IMR-90 (cell line): ENCODE data around the gene DNAH6. TPM values are rescaled to one million over a fixed set of nuclear protein-coding genes. Genes with fewer than 3 reads are reported as not detected.

ENCODE experiments used
- ATAC-seq: fragments of 200-7000 bp; cut with Tn5 transposase; 2 replicates; pipeline ENCODE4 v1.9.1; 2020; ENCODE audit warnings: low read depth, mild to moderate bottlenecking, moderate library complexity
- BruUV-seq: library from RNA; stranded (reverse); fragments of 400-500 nt; replicated peaks from 2 replicates; lab custom pipeline; 2021; lab: Mats Ljungman, UMichigan
- CTCF ChIA-PET: fragments of 300-600 bp; formaldehyde crosslinking; extraction: SDS; loops from one replicate; lab custom pipeline; 2021; ENCODE audit warnings: antibody characterized with exemption; lab: Yijun Ruan, JAX
- POLR2A ChIA-PET: fragments of 300-600 bp; sonication (Branson Sonifier 250); formaldehyde crosslinking; loops from one replicate; lab custom pipeline; 2022; ENCODE audit warnings: antibody characterized with exemption; ENCODE audit not compliant: unreplicated experiment; lab: Charles Lee
- DNase-seq: peaks from one replicate; pipeline ENCODE4 v3.0.0; 2013
- H2AFZ ChIP-seq: replicated peaks from 2 replicates; pipeline ENCODE3; 2013; ENCODE audit warnings: low read length, mild to moderate bottlenecking; ENCODE audit not compliant: poor library complexity
- H2AK5ac ChIP-seq: 2 replicates; pipeline ENCODE4 v1.6.1; 2013; ENCODE audit warnings: low read depth, low read length, inconsistent platforms
- H2AK9ac ChIP-seq: replicated peaks from 2 replicates; pipeline ENCODE3; 2013; ENCODE audit warnings: mild to moderate bottlenecking, low read depth, low read length, moderate library complexity; ENCODE audit not compliant: poor library complexity
- H2BK120ac ChIP-seq: 2 replicates; pipeline ENCODE4 v1.6.1; 2013; ENCODE audit warnings: low read depth, low read length, inconsistent platforms
- H2BK15ac ChIP-seq: 3 replicates; pipeline ENCODE4 v1.6.1; 2013; ENCODE audit warnings: low read depth, low read length, inconsistent platforms
- H2BK20ac ChIP-seq: 2 replicates; pipeline ENCODE4 v1.6.1; 2013; ENCODE audit warnings: low read depth, mild to moderate bottlenecking, inconsistent platforms, low read length, moderate library complexity
- H2BK5ac ChIP-seq: 2 replicates; pipeline ENCODE4 v1.6.1; 2013; ENCODE audit warnings: mild to moderate bottlenecking, low read depth, low read length, inconsistent platforms; ENCODE audit not compliant: poor library complexity, severe bottlenecking
- H3K14ac ChIP-seq: replicated peaks from 2 replicates; pipeline ENCODE4 v1.6.1; 2013; ENCODE audit warnings: low read depth, low read length, inconsistent platforms
- H3K18ac ChIP-seq: 2 replicates; pipeline ENCODE4 v1.6.1; 2013; ENCODE audit warnings: low read depth, low read length, control low read depth
- H3K23ac ChIP-seq: 2 replicates; pipeline ENCODE4 v1.6.1; 2013; ENCODE audit warnings: low read depth, low read length, inconsistent platforms
- H3K27ac ChIP-seq: 2 replicates; pipeline ENCODE4 v1.5.1; 2013; ENCODE audit warnings: mild to moderate bottlenecking, control low read depth, low read length; ENCODE audit not compliant: insufficient read depth
- H3K27me3 ChIP-seq: 2 replicates; pipeline ENCODE4 v1.6.1; 2013; ENCODE audit warnings: low read length; ENCODE audit not compliant: control insufficient read depth, insufficient read depth
- H3K36me3 ChIP-seq: 2 replicates; pipeline ENCODE4 v1.6.1; 2013; ENCODE audit warnings: low read length, mixed read lengths; ENCODE audit not compliant: control insufficient read depth, insufficient read depth
- H3K4ac ChIP-seq: 2 replicates; pipeline ENCODE4 v1.6.1; 2013; ENCODE audit warnings: low read depth, low read length, inconsistent platforms
- H3K4me1 ChIP-seq: 2 replicates; pipeline ENCODE4 v1.6.1; 2013; ENCODE audit warnings: low read length, mixed read lengths; ENCODE audit not compliant: control insufficient read depth, insufficient read depth
- H3K4me2 ChIP-seq: 2 replicates; pipeline ENCODE4 v1.6.1; 2013; ENCODE audit warnings: low read depth, mild to moderate bottlenecking, control low read depth, low read length, moderate library complexity
- H3K4me3 ChIP-seq: 2 replicates; pipeline ENCODE4 v1.5.1; 2013; ENCODE audit warnings: low read depth, mild to moderate bottlenecking, control low read depth, low read length, moderate library complexity; ENCODE audit not compliant: insufficient read depth
- H3K56ac ChIP-seq: 2 replicates; pipeline ENCODE4 v1.6.1; 2013; ENCODE audit warnings: low read length, inconsistent platforms; ENCODE audit not compliant: insufficient read depth; ENCODE audit errors: extremely low read depth
- H3K79me1 ChIP-seq, 2 experiments: 2 replicates each; pipeline ENCODE4 v1.6.1; 2013; ENCODE audit warnings: low read length in 2 of 2, inconsistent platforms in 1 of 2, low read depth in 1 of 2
- H3K9ac ChIP-seq: 2 replicates; pipeline ENCODE4 v1.6.1; 2013; ENCODE audit warnings: low read depth, low read length, control low read depth
- H3K9me1 ChIP-seq: 2 replicates; pipeline ENCODE4 v1.6.1; 2013; ENCODE audit warnings: low read length, inconsistent platforms; ENCODE audit not compliant: insufficient read depth
- H3K9me3 ChIP-seq: 2 replicates; pipeline ENCODE4 v1.6.1; 2013; ENCODE audit warnings: low read length; ENCODE audit not compliant: control insufficient read depth, insufficient read depth
- H4K20me1 ChIP-seq: 2 replicates; pipeline ENCODE4 v1.6.1; 2013; ENCODE audit warnings: low read length, inconsistent platforms; ENCODE audit not compliant: insufficient read depth
- H4K5ac ChIP-seq: 2 replicates; pipeline ENCODE4 v1.6.1; 2013; ENCODE audit warnings: mild to moderate bottlenecking, low read depth, low read length, control low read depth
- H4K8ac ChIP-seq, 2 experiments: 2 replicates each; pipeline ENCODE4 v1.6.1; 2013; ENCODE audit warnings: low read depth in 2 of 2, low read length in 2 of 2, control low read depth in 1 of 2, inconsistent platforms in 1 of 2
- H4K91ac ChIP-seq: 2 replicates; pipeline ENCODE4 v1.6.1; 2013; ENCODE audit warnings: low read depth, low read length, inconsistent platforms; ENCODE audit not compliant: insufficient read depth
- BHLHE40 ChIP-seq: fragments of 150-350 bp; IDR thresholded peaks from 2 replicates; pipeline ENCODE4 v1.6.1; 2016; ENCODE audit warnings: mild to moderate bottlenecking, low read depth, low read length
- CEBPB ChIP-seq: IDR thresholded peaks from 2 replicates; pipeline ENCODE4 v1.6.1; 2012; ENCODE audit warnings: low read depth, low read length, improper control_type of control experiment
- CHD1 ChIP-seq: IDR thresholded peaks from 2 replicates; pipeline ENCODE4 v1.6.1; 2012; ENCODE audit warnings: low read depth, low read length, improper control_type of control experiment
- CTCF ChIP-seq: conservative IDR thresholded peaks from 2 replicates; pipeline ENCODE4 v1.5.1; 2012; ENCODE audit warnings: mild to moderate bottlenecking, low read depth, low read length, improper control_type of control experiment
- FOS ChIP-seq: fragments of 150-350 bp; IDR thresholded peaks from 2 replicates; pipeline ENCODE4 v1.6.1; 2016; ENCODE audit warnings: low read depth, low read length
- MAFK ChIP-seq: IDR thresholded peaks from 2 replicates; pipeline ENCODE4 v1.6.1; 2012; ENCODE audit warnings: low read depth, low read length, improper control_type of control experiment
- MAZ ChIP-seq: IDR thresholded peaks from 2 replicates; pipeline ENCODE4 v1.6.1; 2012; ENCODE audit warnings: low read depth, mild to moderate bottlenecking, low read length, improper control_type of control experiment, moderate library complexity, borderline replicate concordance
- MXI1 ChIP-seq: IDR thresholded peaks from 2 replicates; pipeline ENCODE4 v1.6.1; 2012; ENCODE audit warnings: low read depth, mild to moderate bottlenecking, low read length, moderate library complexity, borderline replicate concordance
- POLR2A ChIP-seq: IDR thresholded peaks from 2 replicates; pipeline ENCODE4 v1.6.1; 2012; ENCODE audit warnings: mild to moderate bottlenecking, low read depth, low read length
- RAD21 ChIP-seq: IDR thresholded peaks from 2 replicates; pipeline ENCODE4 v1.6.1; 2012; ENCODE audit warnings: low read length, improper control_type of control experiment
- RCOR1 ChIP-seq: IDR thresholded peaks from 2 replicates; pipeline ENCODE4 v1.6.1; 2012; ENCODE audit warnings: mild to moderate bottlenecking, low read length, improper control_type of control experiment; ENCODE audit not compliant: insufficient replicate concordance
- RFX5 ChIP-seq: IDR thresholded peaks from 2 replicates; pipeline ENCODE4 v1.8.0; 2012; ENCODE audit warnings: low read depth, mild to moderate bottlenecking, low read length, moderate library complexity
- USF2 ChIP-seq: fragments of 150-350 bp; IDR thresholded peaks from 2 replicates; pipeline ENCODE4 v1.6.1; 2017; ENCODE audit warnings: mild to moderate bottlenecking, antibody characterized with exemption, low read length, low read depth
- WGBS, 2 experiments: methylation state at CpG; one replicate each; pipeline versions ENCODE4 v1.1.5 to v1.1.7; 2013; ENCODE audit warnings: missing lambda C conversion rate in 2 of 2; ENCODE audit not compliant: insufficient read length in 1 of 2; ENCODE audit errors: extremely low coverage in 2 of 2; 5-methylcytosine and 5-hydroxymethylcytosine counted together
- dilution Hi-C: fragments of 300-500 bp; cut with HindIII; formaldehyde crosslinking; loops from one replicate; pipeline ENCODE4 v1.14.3; 2018; ENCODE audit warnings: low sequenced_read_pairs; ENCODE audit not compliant: unreplicated experiment
- in situ Hi-C: fragments of 300-500 bp; cut with MboI; formaldehyde crosslinking; loops from 3 replicates; pipeline ENCODE4 v1.14.3; 2019; ENCODE audit warnings: low sequenced_read_pairs, inconsistent platforms, mixed read lengths
- intact Hi-C: fragments of 100-400 bp; cut with micrococcal nuclease; formaldehyde crosslinking; loops from 2 replicates; pipeline ENCODE4 v1.10.0; 2022
- polyA plus RNA-seq, 3 experiments: library from polyadenylated mRNA; depleted of rRNA; stranded (reverse); fragments of >200 nt; gene quantifications; 2 replicates each; pipeline ENCODE4 v1.2.3, GENCODE V29; 2012; ENCODE audit warnings: low replicate concordance in 1 of 3
- total RNA-seq: library from RNA; depleted of rRNA; stranded (reverse); fragments of >200 nt; gene quantifications from 2 replicates; pipeline ENCODE4 v1.2.3, GENCODE V29; 2012
- TF ChIP-seq, protein P1 (sequence below): fragments of 150-350 bp; IDR thresholded peaks from 2 replicates; pipeline ENCODE4 v1.6.1; 2016; ENCODE audit warnings: low read depth, mild to moderate bottlenecking, low read length, moderate library complexity, borderline replicate concordance

The DNAH6 gene
- total and polyA plus RNA-seq, 2 of the 4 experiments (the other 2 are of a cell fraction): under 0.01 to 0.07 TPM

GRCh38 chr2:84821806-84822205 is 305.5 kb downstream of the DNAH6 start:
- Histone ChIP-seq H2BK5ac (no peak overlapping the region), H3K4ac (no peak overlapping the region), H2AFZ (no peak overlapping the region), H3K4me3 (no peak overlapping the region), H3K14ac (no peak overlapping the region), H4K8ac (no peak overlapping the region), H3K27me3 (no peaks in the 10 kb centered on the region), H4K91ac (no peak overlapping the region), H3K9me1 (peaks cover 2% of the 10 kb centered on the region; the same call in 1 of the 2 replicates), H4K5ac (no peak overlapping the region), H3K23ac (no peak overlapping the region), H3K4me1 (no peaks in the 10 kb centered on the region), H3K9ac (no peak overlapping the region), H3K36me3 (peaks cover 3% of the 10 kb centered on the region), H2BK15ac (no peak overlapping the region), H2AK9ac (no peak overlapping the region), H2BK20ac (no peak overlapping the region), H2AK5ac (no peak overlapping the region), H3K56ac (no peak overlapping the region), H3K9me3 (no peaks in the 10 kb centered on the region), H3K79me1 (no peaks in the 10 kb centered on the region), H2BK120ac (no peak overlapping the region), H3K4me2 (no peak overlapping the region), H3K18ac (no peak overlapping the region), H4K20me1 (no peaks in the 10 kb centered on the region), H3K27ac (no peak overlapping the region)
- in situ Hi-C loops (no loop called here), dilution Hi-C loops (no loop called here), intact Hi-C loops (no loop called here)
- ATAC-seq (no peak), DNase-seq (no peak)
- ChIA-PET CTCF (no interaction called here), POLR2A (no interaction called here)
- no TSS peak for BruUV-seq
- whole genome bisulfite sequencing, 2 experiments: 95% methylated on average over 3 of the region's 7 CpGs; no CpG with 5 or more reads in 1 of the 2 experiments
- no peak for TF ChIP-seq RFX5
- TF ChIP-seq, protein P1, sequence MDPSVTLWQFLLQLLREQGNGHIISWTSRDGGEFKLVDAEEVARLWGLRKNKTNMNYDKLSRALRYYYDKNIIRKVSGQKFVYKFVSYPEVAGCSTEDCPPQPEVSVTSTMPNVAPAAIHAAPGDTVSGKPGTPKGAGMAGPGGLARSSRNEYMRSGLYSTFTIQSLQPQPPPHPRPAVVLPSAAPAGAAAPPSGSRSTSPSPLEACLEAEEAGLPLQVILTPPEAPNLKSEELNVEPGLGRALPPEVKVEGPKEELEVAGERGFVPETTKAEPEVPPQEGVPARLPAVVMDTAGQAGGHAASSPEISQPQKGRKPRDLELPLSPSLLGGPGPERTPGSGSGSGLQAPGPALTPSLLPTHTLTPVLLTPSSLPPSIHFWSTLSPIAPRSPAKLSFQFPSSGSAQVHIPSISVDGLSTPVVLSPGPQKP: no peak
- TF ChIP-seq BHLHE40: no peak
- no peak for TF ChIP-seq MAFK
- TF ChIP-seq RCOR1: no peak
- TF ChIP-seq CHD1: no peak
- no peak for TF ChIP-seq CTCF
- no peak for TF ChIP-seq MXI1
- TF ChIP-seq MAZ: no peak
- TF ChIP-seq CEBPB: no peak
- TF ChIP-seq USF2: no peak
- no peak for TF ChIP-seq POLR2A
- no peak for TF ChIP-seq FOS
- no peak for TF ChIP-seq RAD21
